NCI-H82 (cell line): ENCODE measurements around the gene OR5C1.
"Not testable (repeated sequence)": the region's sequence is repeated elsewhere in the genome, so short reads cannot be mapped to it uniquely, and the experiment has no call there.

Experiments used
- DNase-seq: peaks from one replicate; lab custom pipeline; 2025; lab: John Stamatoyannopoulos, UW

Gene OR5C1

GRCh38 chr9:122812736-122813135 lies 24.0 kb downstream of the OR5C1 start:
- no peak for DNase-seq

- no peak for DNase-seq
These were observed 25.8 kb downstream of the OR5C1 start for GRCh38 chr9:122814545-122814944.

- no peak for DNase-seq
These were observed 26.8 kb downstream of the OR5C1 start for GRCh38 chr9:122815544-122815943.

- DNase-seq: no peak
These were observed 27.6 kb downstream of the OR5C1 start for GRCh38 chr9:122816163-122816867.

- DNase-seq: no peak
These were observed 30.6 kb downstream of the OR5C1 start for GRCh38 chr9:122819326-122819725.

GRCh38 chr9:122819791-122820489 lies 31.2 kb downstream of the OR5C1 start:
- DNase-seq: no peak

- DNase-seq: no peak
These were observed 31.7 kb downstream of the OR5C1 start for GRCh38 chr9:122820490-122820845.

GRCh38 chr9:122821278-122821943 lies 32.7 kb downstream of the OR5C1 start:
- DNase-seq: peak; percentile 82

GRCh38 chr9:122822056-122822455 lies 33.3 kb downstream of the OR5C1 start:
- DNase-seq: peak; percentile 68

GRCh38 chr9:122822938-122823337 lies 34.2 kb downstream of the OR5C1 start:
- DNase-seq: no peak

- DNase-seq: peak; percentile 47
These were observed 39.0 kb downstream of the OR5C1 start for GRCh38 chr9:122827761-122828093.

GRCh38 chr9:122828965-122829284 lies 40.2 kb downstream of the OR5C1 start:
- DNase-seq: not testable (repeated sequence)

GRCh38 chr9:122832194-122832593 lies 43.5 kb downstream of the OR5C1 start:
- no peak for DNase-seq

GRCh38 chr9:122835313-122835731 lies 46.6 kb downstream of the OR5C1 start:
- peak; percentile 18 for DNase-seq

- no peak for DNase-seq
These were observed 48.6 kb downstream of the OR5C1 start for GRCh38 chr9:122837266-122837850.

- DNase-seq: not testable (repeated sequence)
These were observed 49.7 kb downstream of the OR5C1 start for GRCh38 chr9:122838441-122838840.
